Measurements from ENCODE around the gene LTC4S.

DNA sequence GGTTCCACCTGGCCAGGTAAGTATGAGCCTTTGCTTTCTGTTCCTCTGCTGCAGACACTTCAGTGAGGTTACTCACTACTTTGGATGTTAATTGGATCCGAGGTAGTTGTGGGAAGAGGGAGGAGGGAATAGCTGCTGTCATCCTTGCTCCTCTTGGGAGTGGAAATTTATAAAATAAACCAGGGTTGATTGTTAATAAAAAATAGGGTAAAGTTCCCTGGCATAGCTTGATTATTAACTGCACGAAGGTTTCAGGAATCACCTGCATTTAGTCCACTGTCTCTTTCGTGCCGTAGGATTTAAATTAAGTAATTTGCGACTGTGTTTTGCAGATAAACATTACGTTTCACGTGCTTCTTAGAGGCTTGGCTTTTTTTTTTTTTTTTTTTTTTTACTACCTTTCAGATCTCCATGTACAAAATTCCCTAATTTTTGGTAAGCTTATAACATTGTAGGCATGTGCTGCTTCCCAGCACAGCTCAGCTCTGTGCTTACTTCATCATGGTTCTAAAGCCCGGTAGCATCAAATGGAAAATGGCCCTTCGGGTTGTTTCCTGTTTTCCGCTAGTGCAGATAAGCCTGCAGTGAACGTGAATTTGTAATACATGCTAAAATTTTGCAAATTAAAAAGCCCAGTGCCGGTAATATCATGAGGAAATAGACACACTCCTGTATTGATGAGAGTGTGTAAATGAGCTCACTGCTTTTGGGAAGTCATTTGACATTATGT lies 26.9 kb upstream of the LTC4S start:
- TF ChIP-seq, protein P1, sequence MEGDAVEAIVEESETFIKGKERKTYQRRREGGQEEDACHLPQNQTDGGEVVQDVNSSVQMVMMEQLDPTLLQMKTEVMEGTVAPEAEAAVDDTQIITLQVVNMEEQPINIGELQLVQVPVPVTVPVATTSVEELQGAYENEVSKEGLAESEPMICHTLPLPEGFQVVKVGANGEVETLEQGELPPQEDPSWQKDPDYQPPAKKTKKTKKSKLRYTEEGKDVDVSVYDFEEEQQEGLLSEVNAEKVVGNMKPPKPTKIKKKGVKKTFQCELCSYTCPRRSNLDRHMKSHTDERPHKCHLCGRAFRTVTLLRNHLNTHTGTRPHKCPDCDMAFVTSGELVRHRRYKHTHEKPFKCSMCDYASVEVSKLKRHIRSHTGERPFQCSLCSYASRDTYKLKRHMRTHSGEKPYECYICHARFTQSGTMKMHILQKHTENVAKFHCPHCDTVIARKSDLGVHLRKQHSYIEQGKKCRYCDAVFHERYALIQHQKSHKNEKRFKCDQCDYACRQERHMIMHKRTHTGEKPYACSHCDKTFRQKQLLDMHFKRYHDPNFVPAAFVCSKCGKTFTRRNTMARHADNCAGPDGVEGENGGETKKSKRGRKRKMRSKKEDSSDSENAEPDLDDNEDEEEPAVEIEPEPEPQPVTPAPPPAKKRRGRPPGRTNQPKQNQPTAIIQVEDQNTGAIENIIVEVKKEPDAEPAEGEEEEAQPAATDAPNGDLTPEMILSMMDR (IDR thresholded peaks at IDR 0.05; ENCODE audit: poor library complexity, severe bottlenecking), result no peak
- TF ChIP-seq, protein P2, sequence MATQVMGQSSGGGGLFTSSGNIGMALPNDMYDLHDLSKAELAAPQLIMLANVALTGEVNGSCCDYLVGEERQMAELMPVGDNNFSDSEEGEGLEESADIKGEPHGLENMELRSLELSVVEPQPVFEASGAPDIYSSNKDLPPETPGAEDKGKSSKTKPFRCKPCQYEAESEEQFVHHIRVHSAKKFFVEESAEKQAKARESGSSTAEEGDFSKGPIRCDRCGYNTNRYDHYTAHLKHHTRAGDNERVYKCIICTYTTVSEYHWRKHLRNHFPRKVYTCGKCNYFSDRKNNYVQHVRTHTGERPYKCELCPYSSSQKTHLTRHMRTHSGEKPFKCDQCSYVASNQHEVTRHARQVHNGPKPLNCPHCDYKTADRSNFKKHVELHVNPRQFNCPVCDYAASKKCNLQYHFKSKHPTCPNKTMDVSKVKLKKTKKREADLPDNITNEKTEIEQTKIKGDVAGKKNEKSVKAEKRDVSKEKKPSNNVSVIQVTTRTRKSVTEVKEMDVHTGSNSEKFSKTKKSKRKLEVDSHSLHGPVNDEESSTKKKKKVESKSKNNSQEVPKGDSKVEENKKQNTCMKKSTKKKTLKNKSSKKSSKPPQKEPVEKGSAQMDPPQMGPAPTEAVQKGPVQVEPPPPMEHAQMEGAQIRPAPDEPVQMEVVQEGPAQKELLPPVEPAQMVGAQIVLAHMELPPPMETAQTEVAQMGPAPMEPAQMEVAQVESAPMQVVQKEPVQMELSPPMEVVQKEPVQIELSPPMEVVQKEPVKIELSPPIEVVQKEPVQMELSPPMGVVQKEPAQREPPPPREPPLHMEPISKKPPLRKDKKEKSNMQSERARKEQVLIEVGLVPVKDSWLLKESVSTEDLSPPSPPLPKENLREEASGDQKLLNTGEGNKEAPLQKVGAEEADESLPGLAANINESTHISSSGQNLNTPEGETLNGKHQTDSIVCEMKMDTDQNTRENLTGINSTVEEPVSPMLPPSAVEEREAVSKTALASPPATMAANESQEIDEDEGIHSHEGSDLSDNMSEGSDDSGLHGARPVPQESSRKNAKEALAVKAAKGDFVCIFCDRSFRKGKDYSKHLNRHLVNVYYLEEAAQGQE (IDR thresholded peaks at IDR 0.05; ENCODE audit: borderline replicate concordance), result no peak
- no peak for TF ChIP-seq SMC3 (conservative IDR thresholded peaks at IDR 0.05; ENCODE audit: poor library complexity)
- no peak for TF ChIP-seq RAD21 (conservative IDR thresholded peaks at IDR 0.05)

Measured in neural cell (in vitro differentiated cells).